Hindlimb muscle (tissue), 1 donor: ENCODE measurements around the gene PALM. TPM values are rescaled to one million over a fixed set of nuclear protein-coding genes. Genes with fewer than 3 reads are reported as not detected.
"Not testable (repeated sequence)": the region's sequence is repeated elsewhere in the genome, so short reads cannot be mapped to it uniquely, and the experiment has no call there.

Source experiments
- DNase-seq: peaks from one replicate; pipeline ENCODE4 v3.0.0-alpha.2; 2013
- polyA plus RNA-seq: library from polyadenylated mRNA; unstranded; fragments of 120-200 nt; gene quantifications from one replicate; pipeline ENCODE4 v1.2.1, GENCODE V29; 2013; ENCODE audit not compliant: insufficient read length

Gene PALM
- polyA plus RNA-seq, result 47.0 TPM

DNA sequence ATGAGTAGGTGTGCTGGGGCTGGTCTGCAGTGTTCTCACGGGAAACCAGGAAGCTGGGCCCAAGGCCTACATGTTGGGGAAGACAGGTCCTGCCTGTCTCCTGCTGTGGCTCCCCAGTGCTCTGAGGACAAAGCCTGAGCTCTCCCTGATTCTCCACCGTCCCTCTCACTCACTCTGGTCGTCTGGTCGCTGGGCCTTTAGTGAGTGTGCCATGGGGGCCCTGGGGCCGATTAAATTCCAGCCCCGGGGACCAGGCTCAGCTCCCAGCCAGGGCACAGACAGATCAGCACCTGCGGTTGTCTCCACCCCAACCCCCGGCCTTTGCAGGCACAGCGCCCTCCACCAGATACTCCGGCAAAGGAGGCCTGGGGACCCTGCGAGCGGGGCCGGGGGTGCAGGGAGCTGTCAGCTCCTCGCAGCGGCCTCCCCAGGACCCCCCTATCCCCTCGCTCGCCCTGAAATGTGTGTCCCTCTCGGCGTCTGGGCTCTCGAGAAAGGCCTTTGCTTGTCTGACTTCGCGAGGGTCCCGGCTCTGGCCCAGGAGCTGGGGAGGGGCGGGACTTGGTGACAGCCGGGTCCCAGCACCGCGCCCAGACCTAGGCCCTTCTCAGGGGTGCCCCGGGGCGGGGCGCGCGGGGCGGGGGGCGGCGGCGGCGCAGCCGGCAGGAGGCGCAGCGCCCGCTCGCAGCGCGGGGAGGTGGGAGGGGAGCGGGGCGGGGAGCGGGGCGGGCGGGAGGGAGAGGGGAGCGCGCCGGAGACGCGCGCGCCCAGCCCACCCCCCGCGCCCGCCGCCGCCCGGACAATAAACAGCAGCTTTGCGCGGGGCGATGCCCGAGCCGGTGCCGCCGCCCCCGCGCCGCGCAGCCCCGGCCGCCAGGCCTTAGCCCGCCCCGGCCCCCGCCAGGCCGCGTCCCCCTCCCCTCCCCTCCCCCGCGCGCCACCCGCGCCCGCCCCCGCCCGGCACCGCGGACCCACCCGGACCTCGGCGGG is at the start of gene PALM:
PALM (plus strand) TSS at position 782 of the 990 bp plus-strand sequence. CDS start 212 bp downstream, outside the sequence.
- DNase-seq, result no peak

DNA sequence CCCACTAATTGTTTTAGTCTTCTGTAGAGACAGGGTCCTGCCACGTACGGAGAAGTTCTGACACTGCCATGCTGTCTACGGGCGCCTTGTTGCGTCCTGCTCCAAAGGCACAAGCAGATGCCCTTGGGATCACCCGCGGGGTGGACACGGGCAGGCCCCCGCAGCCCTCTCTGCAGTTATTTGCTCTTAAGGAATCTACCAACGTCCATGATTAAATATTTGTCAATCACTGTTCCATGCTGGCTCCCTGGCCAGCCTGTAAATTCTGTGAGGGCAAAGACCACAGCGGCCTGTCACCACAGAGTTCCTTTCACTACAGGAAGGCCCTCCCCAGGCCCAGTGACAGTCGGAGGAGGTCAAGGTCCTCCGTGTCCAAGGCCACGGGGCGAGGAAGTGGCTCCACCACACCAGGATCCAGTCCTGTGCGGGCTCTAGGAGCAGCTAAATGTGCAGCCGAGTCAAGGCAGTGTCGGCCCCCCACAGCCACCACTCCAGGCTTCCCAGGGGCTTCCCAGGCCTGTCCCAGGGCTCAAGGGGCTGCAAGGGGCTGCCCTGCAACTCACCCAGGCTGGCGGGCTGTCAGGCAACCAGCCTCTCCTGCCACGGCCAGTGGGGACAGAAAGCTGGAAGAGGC is 47.8 kb upstream of the PALM start:
- no peak for DNase-seq

- DNase-seq, result no peak
Observed at GRCh38 chr19:661427-662196, 47.1 kb upstream of the PALM start.

DNA sequence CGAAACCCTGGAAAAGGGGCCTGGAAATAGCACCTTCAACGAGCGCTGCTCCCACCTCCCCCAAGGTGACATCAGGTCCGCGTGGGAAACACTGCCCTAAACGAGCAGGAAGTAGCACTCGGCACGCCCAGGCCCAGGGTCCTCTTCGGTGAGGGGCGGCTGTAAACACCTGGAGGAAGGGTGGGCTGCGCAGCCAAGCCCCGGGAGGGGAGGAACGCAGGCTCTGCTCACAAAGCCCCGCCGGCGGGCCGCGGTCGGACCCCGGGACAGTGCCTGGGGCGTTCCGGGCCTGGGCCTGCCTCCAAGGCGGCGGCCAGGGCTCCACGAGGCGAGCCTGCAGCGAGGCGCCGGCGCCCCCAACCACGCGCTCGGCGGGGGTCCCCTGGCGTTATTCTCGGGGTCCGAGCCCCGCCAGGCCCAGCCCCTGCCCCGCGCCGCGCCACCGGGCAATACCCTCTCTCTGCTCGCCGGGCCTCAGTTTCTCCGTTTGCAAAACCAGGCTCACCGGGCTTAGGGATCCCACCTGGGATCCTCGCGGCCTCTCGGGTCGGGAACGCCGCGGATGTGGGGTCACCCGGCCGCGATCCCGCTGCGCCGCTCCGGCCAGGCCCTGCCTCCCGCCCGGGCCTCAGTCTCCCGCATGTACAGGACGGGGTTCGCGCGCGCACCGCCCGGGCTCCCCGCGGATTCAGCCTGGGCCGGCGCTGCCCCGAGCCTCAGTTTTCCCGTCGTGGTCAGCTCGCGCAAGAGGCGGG is 46.4 kb upstream of the PALM start:
- no peak for DNase-seq

DNA sequence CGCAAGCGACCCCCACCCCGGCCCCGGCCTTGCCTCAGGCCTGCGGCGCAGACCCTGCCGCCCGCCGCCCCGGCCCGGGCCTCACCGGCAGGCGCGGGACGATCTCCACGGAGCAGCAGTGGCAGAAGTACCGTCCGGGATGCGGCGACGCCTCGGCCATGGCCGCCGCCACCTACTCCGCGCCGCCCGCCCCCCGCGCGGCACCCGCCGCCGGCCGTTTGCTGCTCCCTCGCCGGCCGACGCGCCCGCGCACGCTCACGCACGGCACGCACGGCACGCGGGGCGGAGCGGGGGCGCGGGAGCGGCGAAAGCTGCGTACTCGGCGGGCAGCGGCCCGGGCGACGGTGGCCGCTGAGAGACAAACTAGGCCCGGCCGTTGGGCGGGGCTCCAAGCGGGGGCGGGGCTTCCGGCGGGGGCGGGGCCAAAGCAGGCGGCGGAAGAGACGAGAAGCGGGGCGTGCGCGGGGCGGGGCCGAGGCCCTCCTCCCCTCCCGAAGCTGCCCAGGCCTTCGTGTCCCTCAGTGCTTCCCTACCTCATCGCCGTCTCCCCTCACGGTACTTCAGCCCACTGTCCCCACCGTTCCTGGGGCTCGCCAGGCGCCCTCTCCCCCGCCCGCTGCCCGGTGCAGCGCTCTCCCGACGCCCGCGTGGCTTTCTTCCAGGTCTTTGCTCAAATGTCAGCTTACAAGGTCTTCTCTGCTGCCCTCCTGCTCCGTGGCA is 45.6 kb upstream of the PALM start, which contains the start of gene RNF126:
RNF126 (minus strand) TSS at position 253 of the 720 bp plus-strand sequence; CDS start at position 160, 93 bp downstream.
- DNase-seq, result peak; percentile 91

GRCh38 chr19:663682-664117 is 45.0 kb upstream of the PALM start:
- no peak for DNase-seq

GRCh38 chr19:664913-665443 is 43.8 kb upstream of the PALM start:
- DNase-seq, result peak; percentile 80

- DNase-seq, result not testable (repeated sequence)
Observed at GRCh38 chr19:666985-667573, 41.7 kb upstream of the PALM start.

- not testable (repeated sequence) for DNase-seq
Observed at GRCh38 chr19:668675-669434, 39.9 kb upstream of the PALM start.

GRCh38 chr19:670609-671075 is 38.1 kb upstream of the PALM start:
- DNase-seq, result no peak

DNA sequence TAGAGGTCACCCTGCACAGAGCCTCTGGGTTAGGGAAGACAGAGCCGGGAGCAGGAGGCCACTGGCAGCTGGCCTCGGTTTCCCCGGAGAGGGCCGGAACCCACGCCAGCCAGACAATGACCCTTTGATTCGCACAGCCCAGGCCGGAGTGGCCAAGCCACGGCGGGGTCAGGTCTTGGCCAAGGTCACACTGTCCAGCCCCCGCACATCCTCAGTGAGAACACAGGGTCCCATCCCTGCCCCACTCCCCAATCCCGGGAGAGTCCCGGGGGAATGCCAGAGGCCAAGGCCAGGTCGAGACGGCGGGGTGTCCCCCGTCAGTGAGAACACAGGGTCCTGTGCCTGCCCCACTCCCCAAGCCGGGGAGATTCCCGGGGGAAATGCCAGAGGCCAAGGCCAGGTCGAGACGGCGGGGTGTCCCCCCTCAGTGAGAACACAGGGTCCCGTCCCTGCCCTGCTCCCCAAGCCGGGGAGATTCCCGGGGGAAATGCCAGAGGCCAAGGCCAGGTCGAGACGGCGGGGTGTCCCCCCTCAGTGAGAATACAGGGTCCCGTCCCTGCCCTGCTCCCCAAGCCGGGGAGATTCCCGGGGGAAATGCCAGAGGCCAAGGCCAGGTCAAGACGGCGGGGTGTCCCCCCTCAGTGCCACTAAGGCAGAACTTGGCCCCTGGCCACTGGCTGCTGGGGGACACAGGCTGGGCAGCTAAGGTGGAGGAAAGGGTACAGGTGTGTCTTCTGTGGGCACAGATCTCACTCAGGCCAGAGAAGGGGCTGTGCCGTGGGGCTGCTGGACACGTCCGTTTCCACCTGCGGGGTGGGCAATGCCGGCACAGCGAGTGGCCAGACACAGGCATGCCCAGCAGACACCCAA is 34.2 kb upstream of the PALM start:
- no peak for DNase-seq

DNA sequence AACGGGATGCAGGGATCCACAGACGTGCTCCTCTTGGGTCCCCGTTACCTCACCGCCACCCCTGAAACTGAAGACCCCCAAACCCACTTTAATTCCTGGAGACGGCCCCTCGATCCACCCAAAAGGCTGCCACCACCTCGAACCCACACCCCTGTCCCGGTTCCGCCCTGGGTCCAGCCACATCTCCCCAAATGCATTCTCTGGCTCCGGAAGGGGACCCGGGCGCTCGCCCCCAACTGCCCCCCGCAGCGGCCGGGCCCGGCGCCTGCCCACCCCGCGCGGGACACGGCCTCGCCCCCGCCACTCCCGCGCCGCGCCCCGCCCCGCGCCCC is 32.8 kb upstream of the PALM start:
- no peak for DNase-seq

- no peak for DNase-seq
Observed at GRCh38 chr19:676339-677105, 32.2 kb upstream of the PALM start, which contains the start of gene FSTL3. Gene FSTL3, plus strand, starts transcription at chr19:676392. Its CDS starts 32 bp downstream, at chr19:676424.

GRCh38 chr19:677201-677600 is 31.5 kb upstream of the PALM start:
- DNase-seq, result no peak

GRCh38 chr19:677601-678436 is 30.9 kb upstream of the PALM start:
- DNase-seq, result no peak

GRCh38 chr19:678791-679388 is 29.8 kb upstream of the PALM start:
- no peak for DNase-seq
